AG04449 (cell line): ENCODE results near the gene DCLK2.

Experiments
- CTCF ChIA-PET: fragments of 350-600 bp; formaldehyde crosslinking; extraction: SDS; loops from one replicate; lab custom pipeline; 2021; ENCODE audit warnings: antibody characterized with exemption; lab: Yijun Ruan, JAX
- POLR2A ChIA-PET: fragments of 400-600, 350-600 bp; formaldehyde crosslinking; extraction: SDS; loops from one replicate; lab custom pipeline; 2020; ENCODE audit warnings: antibody characterized with exemption, inconsistent platforms; lab: Yijun Ruan, JAX
- DNase-seq: peaks from one replicate; pipeline ENCODE4 v3.0.0-alpha.2; 2010; ENCODE audit warnings: low read depth, low spot score
- H3K4me3 ChIP-seq: 2 replicates; pipeline ENCODE4 v1.5.1; 2011; ENCODE audit warnings: low read depth, mild to moderate bottlenecking, control low read depth, low read length
- TF ChIP-seq, protein P1 (sequence below): IDR thresholded peaks from one replicate; pipeline ENCODE4 v1.5.1; 2011; ENCODE audit warnings: mild to moderate bottlenecking, moderate library complexity, low read length, control low read depth, inconsistent platforms; ENCODE audit not compliant: insufficient read depth; ENCODE audit errors: missing control alignments

DCLK2 gene

GRCh38 chr4:150078041-150078578, at the start of gene DCLK2:
TSS of gene DCLK2 (plus strand) at chr4:150078445. CDS start at chr4:150079028, 583 bp downstream.
- ChIA-PET POLR2A (interaction anchor here (0.5 to 1.7 kb wide), 4 partner anchors 71 to 190 kb away, joined by 3 to 9 read pairs (median 4); no protein-coding TSS in a partner anchor), CTCF (interaction anchor here (1.3 to 1.7 kb wide), 5 partner anchors 17 to 165 kb away, joined by 3 to 9 read pairs (median 4); no protein-coding TSS in a partner anchor)
- H3K4me3 ChIP-seq, result peak within 1 kb of the TSS; percentile 82
- TF ChIP-seq, protein P1, sequence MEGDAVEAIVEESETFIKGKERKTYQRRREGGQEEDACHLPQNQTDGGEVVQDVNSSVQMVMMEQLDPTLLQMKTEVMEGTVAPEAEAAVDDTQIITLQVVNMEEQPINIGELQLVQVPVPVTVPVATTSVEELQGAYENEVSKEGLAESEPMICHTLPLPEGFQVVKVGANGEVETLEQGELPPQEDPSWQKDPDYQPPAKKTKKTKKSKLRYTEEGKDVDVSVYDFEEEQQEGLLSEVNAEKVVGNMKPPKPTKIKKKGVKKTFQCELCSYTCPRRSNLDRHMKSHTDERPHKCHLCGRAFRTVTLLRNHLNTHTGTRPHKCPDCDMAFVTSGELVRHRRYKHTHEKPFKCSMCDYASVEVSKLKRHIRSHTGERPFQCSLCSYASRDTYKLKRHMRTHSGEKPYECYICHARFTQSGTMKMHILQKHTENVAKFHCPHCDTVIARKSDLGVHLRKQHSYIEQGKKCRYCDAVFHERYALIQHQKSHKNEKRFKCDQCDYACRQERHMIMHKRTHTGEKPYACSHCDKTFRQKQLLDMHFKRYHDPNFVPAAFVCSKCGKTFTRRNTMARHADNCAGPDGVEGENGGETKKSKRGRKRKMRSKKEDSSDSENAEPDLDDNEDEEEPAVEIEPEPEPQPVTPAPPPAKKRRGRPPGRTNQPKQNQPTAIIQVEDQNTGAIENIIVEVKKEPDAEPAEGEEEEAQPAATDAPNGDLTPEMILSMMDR, result no peak
- DNase-seq, result peak; percentile 42

- DNase-seq, result no peak
- H3K4me3 ChIP-seq, result no peak overlapping the region
- TF ChIP-seq, protein P1, result no peak
- POLR2A ChIA-PET, result no interaction called here
- CTCF ChIA-PET, result interaction anchor here (0.9 to 3.0 kb wide), 3 partner anchors 23 to 212 kb away, joined by 3 to 19 read pairs (median 4); no protein-coding TSS in a partner anchor
These were observed 45.7 kb upstream of the DCLK2 start for GRCh38 chr4:150032541-150032940.

- CTCF ChIA-PET, result interaction anchor here (0.9 to 3.0 kb wide), 5 partner anchors 9 to 212 kb away, joined by 3 to 19 read pairs (median 4); no protein-coding TSS in a partner anchor
- POLR2A ChIA-PET, result no interaction called here
These were observed 45.2 kb upstream of the DCLK2 start for GRCh38 chr4:150033081-150033480.

DNA sequence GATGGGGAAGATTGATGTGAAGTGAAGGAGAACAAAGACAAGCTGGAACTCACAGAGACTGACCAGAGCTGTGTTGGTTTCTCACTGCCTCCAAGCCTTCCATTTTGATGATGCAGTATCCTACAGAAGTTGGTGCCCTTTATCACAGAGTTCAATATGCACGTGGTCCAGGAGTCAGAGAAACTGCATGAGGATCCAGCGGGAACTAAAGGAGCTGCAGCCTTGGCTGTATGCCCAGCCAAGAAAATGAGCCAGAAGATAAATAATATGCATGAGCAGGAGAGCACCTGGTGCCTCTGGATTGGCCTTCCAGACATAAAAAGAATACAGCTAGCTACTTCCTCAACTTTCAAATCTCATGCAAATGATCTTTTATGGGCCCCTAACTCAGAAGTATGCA, 44.3 kb upstream of the DCLK2 start:
- ChIA-PET POLR2A (no interaction called here), CTCF (interaction anchor here (1.0 to 3.0 kb wide), 7 partner anchors 8 to 209 kb away, joined by 3 to 19 read pairs (median 4); no protein-coding TSS in a partner anchor)
- TF ChIP-seq, protein P1, result no peak
- DNase-seq, result no peak
- H3K4me3 ChIP-seq, result no peak overlapping the region

More at GRCh38 chr4:150033081-150033480, 45.2 kb upstream of the DCLK2 start:
- no peak for DNase-seq
- TF ChIP-seq, protein P1, result no peak
- no peak overlapping the region for H3K4me3 ChIP-seq

DNA sequence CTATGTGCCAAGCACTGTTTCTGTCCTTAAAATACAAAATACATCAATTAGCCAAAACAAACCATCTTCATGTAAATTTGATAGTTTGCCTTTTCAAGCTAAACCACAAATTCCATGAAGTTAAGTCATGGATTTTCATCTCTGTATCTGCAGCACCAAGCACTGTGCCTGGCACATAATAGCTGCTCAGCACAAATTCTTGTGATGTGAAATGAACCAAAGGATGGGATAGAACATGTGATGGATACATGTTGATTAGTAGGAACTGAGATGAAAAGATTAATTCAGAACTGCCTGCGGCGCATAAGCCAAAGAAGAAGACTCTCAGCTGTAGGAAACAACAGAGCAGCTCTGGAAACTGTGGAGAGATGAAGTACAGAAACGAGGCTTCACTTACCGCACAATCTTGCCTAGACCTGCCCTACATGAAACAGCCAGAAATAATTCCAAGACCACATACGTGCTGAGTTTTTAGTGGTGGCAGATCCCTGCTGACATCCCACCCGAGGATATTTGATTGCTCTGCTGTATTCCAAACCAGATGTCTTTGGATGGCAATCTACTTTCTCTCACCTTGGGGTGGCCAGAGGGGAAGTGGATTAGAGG, 40.9 kb upstream of the DCLK2 start:
- H3K4me3 ChIP-seq, result no peak overlapping the region
- TF ChIP-seq, protein P1, result no peak
- POLR2A ChIA-PET, result no interaction called here
- no peak for DNase-seq
- CTCF ChIA-PET, result interaction anchor here (1.4 kb wide), 1 partner anchor 28 kb away, joined by 5 read pairs; no protein-coding TSS in a partner anchor
